PFSK-1 (cell line): ENCODE results near the gene MOXD1.

ENCODE experiments used
- FOXP2 ChIP-seq: optimal IDR thresholded peaks from 2 replicates; pipeline ENCODE3; 2011; ENCODE audit warnings: borderline replicate concordance, control low read depth, inconsistent platforms; ENCODE audit not compliant: insufficient read depth; ENCODE audit errors: extremely low read length, extremely low read depth
- POLR2AphosphoS5 ChIP-seq: IDR thresholded peaks from 2 replicates; pipeline ENCODE4 v1.6.1; 2012; ENCODE audit warnings: low read depth, mild to moderate bottlenecking, control low read depth, low read length, moderate library complexity
- REST ChIP-seq, 2 experiments: IDR thresholded peaks; 2 replicates each; pipeline versions ENCODE4 v1.6.1 to v1.8.0; 2011 to 2012; ENCODE audit warnings: low read depth in 2 of 2, low read length in 2 of 2, control low read depth in 1 of 2, inconsistent platforms in 1 of 2, mild to moderate bottlenecking in 1 of 2, moderate library complexity in 1 of 2; ENCODE audit not compliant: insufficient read depth in 1 of 2
- SIN3A ChIP-seq: IDR thresholded peaks from 2 replicates; pipeline ENCODE4 v1.6.1; 2012; ENCODE audit warnings: mild to moderate bottlenecking, low read length, moderate library complexity, borderline replicate concordance; ENCODE audit not compliant: insufficient read depth
- TAF1 ChIP-seq: IDR thresholded peaks from 2 replicates; pipeline ENCODE4 v1.6.1; 2012; ENCODE audit warnings: low read length, control low read depth, borderline replicate concordance; ENCODE audit not compliant: insufficient read depth

MOXD1 gene

GRCh38 chr6:132341646-132342045, 59.6 kb downstream of the MOXD1 start:
- TF ChIP-seq SIN3A (no peak), POLR2AphosphoS5 (no peak), TAF1 (no peak), FOXP2 (no peak), REST (IDR thresholded peaks at IDR 0.05; ENCODE audit: insufficient read depth in 1 of 2, low read depth in 2 of 2, low read length in 2 of 2) (no peak)

GRCh38 chr6:132334521-132334885, 66.8 kb downstream of the MOXD1 start:
- TF ChIP-seq POLR2AphosphoS5 (no peak), SIN3A (no peak), TAF1 (no peak), REST (IDR thresholded peaks at IDR 0.05; ENCODE audit: insufficient read depth in 1 of 2, low read depth in 2 of 2, low read length in 2 of 2) (no peak), FOXP2 (no peak)

- TF ChIP-seq REST (IDR thresholded peaks at IDR 0.05; ENCODE audit: insufficient read depth in 1 of 2, low read depth in 2 of 2, low read length in 2 of 2): no peak
- TF ChIP-seq SIN3A: peak; percentile 52; the same call in 1 of the 2 replicates
Observed at GRCh38 chr6:132333639-132334520, 67.4 kb downstream of the MOXD1 start.

GRCh38 chr6:132330759-132331158, 70.5 kb downstream of the MOXD1 start:
- no peak for TF ChIP-seq SIN3A
- TF ChIP-seq TAF1: no peak
- TF ChIP-seq POLR2AphosphoS5: no peak
- TF ChIP-seq FOXP2: no peak
- no peak for TF ChIP-seq REST (IDR thresholded peaks at IDR 0.05; ENCODE audit: insufficient read depth in 1 of 2, low read depth in 2 of 2, low read length in 2 of 2)

GRCh38 chr6:132322398-132322797, 78.9 kb downstream of the MOXD1 start:
- TF ChIP-seq SIN3A (no peak), TAF1 (no peak), POLR2AphosphoS5 (no peak), FOXP2 (no peak), REST (IDR thresholded peaks at IDR 0.05; ENCODE audit: insufficient read depth in 1 of 2, low read depth in 2 of 2, low read length in 2 of 2) (no peak)
